Measurements from ENCODE around the gene RIN1.
"Not testable (repeated sequence)": the region's sequence is repeated elsewhere in the genome, so short reads cannot be mapped to it uniquely, and the experiment has no call there.

RIN1 gene

GRCh38 chr11:66318600-66318970 lies 17.6 kb downstream of the RIN1 start:
- DNase-seq (ENCODE audit: low read depth): no peak

GRCh38 chr11:66317723-66318599 lies 18.3 kb downstream of the RIN1 start:
- DNase-seq (ENCODE audit: low read depth): peak; percentile 61

GRCh38 chr11:66317322-66317722 lies 18.9 kb downstream of the RIN1 start:
- peak; percentile 43 for DNase-seq (ENCODE audit: low read depth)

GRCh38 chr11:66316849-66317251 lies 19.4 kb downstream of the RIN1 start, which contains the start of gene CD248:
CD248 (minus strand) TSS chr11:66317044; CDS start chr11:66317027, 17 bp downstream.
- peak; percentile 51 for DNase-seq (ENCODE audit: low read depth)

DNA sequence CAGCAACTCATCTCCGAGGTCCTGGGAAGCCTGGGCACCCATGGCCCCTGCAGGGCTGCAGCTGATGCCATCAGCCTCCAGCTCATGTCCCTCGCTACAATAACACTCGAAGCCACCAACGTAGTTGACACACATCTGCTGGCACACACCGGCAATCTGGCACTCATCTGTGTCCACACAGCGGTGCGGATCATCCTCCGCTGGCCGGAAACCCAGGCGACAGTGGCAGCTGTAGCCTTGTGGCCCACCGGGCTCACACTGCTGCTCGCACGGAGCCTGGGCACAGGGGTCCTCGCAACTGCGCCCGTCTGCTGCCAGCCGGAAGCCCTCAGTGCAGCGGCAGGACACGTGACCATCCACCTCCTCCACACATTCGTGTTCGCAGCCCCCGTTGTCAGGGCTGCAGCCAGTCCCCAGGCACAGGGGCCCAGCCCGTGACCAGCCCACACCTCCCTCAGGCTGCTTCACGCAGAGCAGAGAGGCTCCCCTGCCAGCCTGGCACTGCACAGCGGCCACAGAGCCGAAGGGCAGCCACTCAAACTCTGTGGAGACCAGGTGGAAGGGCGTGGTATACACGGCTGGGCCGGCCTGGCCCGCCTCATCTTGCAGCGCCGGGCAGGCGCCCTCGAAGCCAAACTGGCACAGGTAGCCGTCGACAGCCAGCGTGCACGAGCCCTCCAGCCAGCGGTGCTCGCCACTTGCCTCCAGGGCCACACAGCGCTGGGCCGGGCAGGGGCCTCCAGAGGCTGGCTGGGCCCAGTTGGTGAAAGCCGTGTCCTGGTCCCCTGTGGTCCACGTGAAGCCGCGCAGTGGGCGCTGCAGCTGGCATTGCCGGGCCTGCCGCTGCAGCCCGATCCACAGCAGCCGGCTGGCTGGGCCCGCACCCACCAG lies 20.1 kb downstream of the RIN1 start:
- DNase-seq (ENCODE audit: low read depth): no peak

- no peak for DNase-seq (ENCODE audit: low read depth)
Measured at GRCh38 chr11:66315498-66315885, 20.7 kb downstream of the RIN1 start.

DNA sequence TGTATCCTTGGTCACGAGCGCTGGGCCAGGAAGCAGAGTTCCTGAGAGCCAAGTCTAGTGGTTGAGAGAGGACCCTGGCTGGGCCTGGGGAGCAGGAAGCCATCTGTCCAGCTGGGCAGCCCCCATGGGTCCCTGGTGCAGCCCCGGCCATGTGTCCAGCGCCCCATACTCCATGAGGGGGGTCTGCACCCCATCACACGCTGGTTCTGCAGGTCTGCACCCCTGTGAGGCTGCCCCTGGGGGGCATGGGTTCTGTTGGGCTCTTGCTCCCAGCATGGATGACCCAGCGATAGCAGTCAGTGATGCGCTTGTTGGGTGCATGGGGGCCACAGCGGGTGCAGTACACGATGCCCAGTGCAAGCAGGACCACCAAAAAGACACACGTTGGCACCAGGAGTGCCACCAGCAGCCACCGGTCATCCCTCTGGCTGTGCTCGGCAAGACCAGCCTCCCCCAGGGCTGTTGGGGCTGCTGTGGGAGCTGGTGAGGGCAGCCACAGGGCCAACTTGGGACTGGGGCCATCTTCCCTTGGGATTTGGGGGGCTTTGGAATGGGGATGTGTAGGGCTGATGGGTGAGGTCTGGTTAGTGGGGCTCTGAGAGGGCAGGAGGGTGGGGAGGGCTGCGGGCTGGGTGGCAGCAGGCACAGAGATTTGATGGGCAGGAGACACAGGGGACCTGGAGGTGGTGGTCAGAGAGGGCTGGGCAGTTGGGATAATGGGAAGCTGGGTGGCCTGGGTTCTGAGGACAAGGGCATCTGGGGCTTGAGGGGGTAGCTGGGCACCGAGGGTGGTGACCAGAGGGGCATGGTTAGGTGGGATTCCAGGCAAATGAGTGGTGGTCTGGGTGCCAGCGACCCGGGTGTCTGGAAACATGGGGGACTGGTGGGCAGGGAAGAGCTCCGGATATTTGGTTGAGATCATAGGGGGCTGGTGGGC lies 21.4 kb downstream of the RIN1 start:
- DNase-seq (ENCODE audit: low read depth): no peak

- DNase-seq (ENCODE audit: low read depth): no peak
Measured at GRCh38 chr11:66314186-66314501, 22.1 kb downstream of the RIN1 start.

- DNase-seq (ENCODE audit: low read depth): peak; percentile 33
Measured at GRCh38 chr11:66313321-66314185, 22.7 kb downstream of the RIN1 start.

DNA sequence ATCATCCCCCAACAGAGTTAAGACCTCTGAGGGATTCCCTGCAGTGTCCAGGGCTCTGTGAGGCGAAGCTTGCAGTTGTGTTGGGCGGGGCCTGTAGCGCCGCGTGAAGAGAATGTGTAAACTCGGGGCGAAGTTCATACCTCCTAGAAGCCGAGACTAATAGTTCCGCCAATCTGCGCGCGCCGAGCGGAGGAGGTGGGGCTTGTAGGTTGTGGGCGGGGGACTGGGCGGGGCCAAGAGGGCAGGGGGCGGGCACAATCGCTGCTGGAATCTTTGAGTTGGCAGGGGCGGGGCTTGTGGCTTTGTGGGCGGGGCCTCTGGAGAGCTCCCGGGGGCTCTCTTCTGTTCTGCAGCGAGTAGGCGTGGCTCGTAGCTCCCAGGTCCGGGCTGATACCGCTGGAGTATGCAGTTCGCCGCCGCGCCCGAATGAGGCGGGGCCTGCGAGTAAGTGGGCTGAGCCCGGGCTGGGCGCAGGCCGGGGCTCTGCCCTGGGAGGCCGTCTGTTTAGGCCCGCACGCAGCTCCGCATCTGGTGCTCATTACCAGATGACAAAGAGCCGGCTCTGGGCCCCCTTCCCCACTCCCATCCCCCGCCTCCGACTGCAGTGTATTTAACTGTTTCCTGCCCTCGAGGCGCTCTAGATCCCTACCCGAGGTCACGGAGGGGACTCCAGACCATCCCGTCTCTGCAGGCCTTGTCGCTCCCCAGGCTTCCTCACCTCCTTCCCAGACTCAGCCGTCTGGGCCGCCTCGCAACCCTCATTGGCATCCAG lies 23.5 kb downstream of the RIN1 start:
- peak; percentile 98 for DNase-seq (ENCODE audit: low read depth)

GRCh38 chr11:66311965-66312548 lies 24.2 kb downstream of the RIN1 start:
- DNase-seq (ENCODE audit: low read depth): peak; percentile 94

DNA sequence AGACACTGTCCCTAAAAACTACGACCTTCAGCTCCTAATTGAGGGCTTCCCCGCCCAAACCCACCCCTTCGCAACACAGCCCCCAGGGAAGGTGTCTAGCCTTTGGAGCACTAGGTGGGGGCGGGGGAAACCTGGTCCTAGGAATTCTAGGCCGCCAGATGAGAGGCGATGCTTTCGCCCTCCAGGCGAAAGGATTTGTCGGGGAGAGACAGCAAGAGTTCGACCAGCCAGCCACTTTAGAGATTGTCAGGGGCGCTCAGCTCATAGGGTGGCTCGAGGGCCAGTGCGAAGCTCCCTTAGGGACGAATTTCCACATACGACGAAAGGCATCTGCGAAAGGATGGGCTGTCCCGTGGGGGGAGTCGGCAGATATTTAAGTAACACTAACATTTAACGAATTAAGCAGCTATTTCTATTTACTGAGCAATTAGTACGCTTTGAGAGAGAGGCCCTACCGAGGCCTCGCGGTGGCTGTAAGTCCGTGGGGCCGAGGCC lies 24.7 kb downstream of the RIN1 start:
- no peak for DNase-seq (ENCODE audit: low read depth)

- not testable (repeated sequence) for DNase-seq (ENCODE audit: low read depth)
Measured at GRCh38 chr11:66310803-66311440, 25.3 kb downstream of the RIN1 start.

GRCh38 chr11:66310324-66310723 lies 25.9 kb downstream of the RIN1 start:
- no peak for DNase-seq (ENCODE audit: low read depth)

- no peak for DNase-seq (ENCODE audit: low read depth)
Measured at GRCh38 chr11:66309475-66309874, 26.8 kb downstream of the RIN1 start.

GRCh38 chr11:66302656-66303055 lies 33.6 kb downstream of the RIN1 start:
- DNase-seq (ENCODE audit: low read depth): no peak

GRCh38 chr11:66299186-66299585 lies 37.0 kb downstream of the RIN1 start:
- DNase-seq (ENCODE audit: low read depth): no peak

GRCh38 chr11:66297610-66298009 lies 38.6 kb downstream of the RIN1 start:
- no peak for DNase-seq (ENCODE audit: low read depth)

Measured in ELR (cell line).